ENCODE measurements around the gene GTF3C2.

- TF ChIP-seq SMC3 (IDR thresholded peaks at IDR 0.05; ENCODE audit: low read length) (no peak), ATF3 (CRISPR knock-in tag; IDR thresholded peaks at IDR 0.05) (no peak)
Observed at GRCh38 chr2:27304488-27305240, 51.9 kb downstream of the GTF3C2 start.
